Cortex of kidney (tissue), 1 donor: ENCODE data around the gene PPP2R2C.

Source experiments
- DNase-seq: peaks from one replicate; lab custom pipeline; 2025; lab: John Stamatoyannopoulos, UW

PPP2R2C gene

DNA sequence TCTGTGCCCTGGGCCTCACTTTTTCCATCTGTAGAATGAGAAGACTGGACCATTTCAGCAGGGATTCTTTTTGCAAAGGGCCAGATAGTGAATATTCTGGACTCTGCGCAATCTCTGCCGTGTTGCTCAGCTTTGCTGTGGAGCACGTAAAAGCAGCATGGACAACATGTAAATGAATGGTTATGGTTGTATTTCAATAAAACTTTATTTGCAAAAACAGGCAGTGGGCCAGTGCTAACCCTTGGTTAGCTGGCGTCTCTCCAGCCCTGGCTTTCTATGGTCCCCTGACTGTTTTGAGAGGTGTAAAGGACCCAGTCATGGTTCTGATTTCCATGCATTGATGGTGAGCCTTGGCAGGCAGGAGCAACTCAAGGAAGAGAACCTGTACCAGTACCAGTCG lies 184.1 kb downstream of the PPP2R2C start:
- DNase-seq = no peak

DNA sequence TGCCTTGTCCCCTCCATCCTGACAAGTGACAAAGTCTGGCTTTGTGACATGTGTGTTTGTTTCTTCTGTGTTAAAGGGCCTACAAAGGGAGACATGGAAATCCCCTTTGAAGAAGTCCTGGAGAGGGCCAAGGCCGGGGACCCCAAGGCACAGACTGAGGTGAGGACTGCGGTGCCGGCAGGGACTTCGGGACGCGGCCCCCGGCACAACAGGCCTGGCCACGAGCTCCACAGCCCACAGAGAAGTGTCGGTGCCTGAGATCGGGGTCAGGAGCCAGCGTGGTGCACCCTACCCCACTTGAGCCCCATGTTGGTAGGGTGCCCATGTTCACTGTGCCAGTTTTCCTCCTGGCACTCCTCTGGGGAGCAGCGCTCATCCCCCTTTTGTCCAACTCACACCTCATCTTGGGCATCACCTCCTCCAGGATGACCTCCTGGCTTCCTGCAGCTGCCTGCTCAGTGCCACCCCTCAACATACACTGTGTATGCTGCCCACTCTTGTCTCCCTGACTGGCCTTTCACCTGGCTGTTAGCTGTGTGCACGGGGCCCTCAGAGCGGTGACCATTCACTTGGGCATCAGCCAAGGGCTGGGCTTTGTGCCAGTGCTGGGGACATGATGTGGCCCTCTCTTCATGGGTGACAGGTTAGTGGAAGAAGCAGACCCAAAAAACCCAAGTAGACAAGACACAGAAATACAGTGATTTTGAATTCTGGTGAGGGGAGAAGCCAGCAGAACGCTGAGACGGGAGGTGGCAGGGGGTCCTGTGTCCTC lies 185.2 kb downstream of the PPP2R2C start:
- DNase-seq = no peak

DNA sequence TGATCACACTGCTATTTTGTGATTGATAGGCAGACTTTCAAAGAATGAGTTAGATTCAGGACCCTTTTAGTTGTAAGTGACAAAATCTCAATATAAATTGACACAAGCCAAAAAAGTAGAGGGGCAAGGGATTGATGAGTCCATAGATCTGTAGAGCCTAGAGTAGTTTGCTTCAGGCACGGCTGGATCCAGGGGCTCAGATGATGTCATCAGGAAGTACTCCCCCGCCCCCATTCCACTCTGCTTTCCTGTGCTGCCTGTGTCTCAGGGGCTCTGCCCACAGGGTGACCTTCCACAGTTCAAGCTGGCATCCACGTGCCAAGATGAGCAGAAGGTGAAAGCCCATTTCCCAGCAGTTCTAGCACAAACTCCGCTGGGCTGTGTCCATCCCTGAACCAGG lies 189.1 kb downstream of the PPP2R2C start:
- no peak for DNase-seq

DNA sequence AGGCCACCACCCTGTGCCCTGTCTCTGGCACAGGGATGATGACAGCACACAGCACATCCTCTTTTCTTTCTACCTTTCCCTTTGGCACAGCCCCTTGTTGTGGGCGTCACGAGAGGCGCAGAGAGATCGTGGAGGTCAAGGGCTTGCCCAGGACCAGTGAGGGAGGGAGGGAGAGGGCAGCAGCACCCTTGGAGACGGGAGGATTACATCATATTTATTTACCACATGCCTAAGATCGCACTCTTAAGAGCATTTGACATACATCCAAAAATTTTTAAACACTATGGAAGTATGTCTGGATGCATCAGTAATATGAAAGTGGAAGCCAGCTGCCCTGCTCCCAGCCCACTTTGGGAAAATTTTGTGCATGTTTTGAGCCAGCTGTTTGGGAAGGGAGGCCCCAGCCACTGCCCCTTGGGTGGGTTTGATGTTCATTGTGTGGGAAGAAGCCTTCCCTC lies 190.1 kb downstream of the PPP2R2C start:
- DNase-seq = no peak

GRCh38 chr4:6281436-6282313 lies 190.7 kb downstream of the PPP2R2C start:
- DNase-seq = no peak

DNA sequence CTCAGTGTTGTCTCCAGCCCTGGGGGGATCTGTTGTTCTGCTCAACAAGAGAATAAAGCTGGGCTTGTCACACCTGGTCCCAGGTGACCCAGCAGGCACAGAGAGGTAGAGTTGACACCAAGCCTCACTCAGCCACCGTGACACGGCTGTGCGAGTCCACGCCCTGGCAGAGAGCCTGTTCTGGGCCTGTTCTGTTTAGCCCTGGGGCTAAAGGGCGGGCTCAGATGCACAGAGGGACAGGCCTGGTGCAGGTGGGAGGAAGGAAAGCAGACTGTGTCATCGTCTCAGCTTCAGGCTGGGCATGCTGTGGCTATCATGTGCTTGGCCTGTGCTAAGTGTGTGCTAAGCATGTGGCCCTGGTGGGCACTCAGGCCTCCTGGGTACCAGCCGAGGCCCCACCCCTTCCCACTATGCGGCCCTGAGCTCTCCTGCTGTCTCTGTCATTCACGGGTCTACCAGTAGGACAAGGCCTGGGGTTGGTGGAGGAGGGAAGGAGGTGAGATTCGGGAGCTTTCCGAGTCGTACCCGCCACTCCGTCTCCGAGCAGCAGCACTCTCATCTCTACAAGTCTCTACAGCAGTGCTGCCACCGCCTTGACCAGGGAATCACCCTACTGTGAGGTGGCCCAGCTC lies 191.9 kb downstream of the PPP2R2C start:
- DNase-seq = no peak

- no peak for DNase-seq
Observed at GRCh38 chr4:6279582-6280289, 192.7 kb downstream of the PPP2R2C start.

DNA sequence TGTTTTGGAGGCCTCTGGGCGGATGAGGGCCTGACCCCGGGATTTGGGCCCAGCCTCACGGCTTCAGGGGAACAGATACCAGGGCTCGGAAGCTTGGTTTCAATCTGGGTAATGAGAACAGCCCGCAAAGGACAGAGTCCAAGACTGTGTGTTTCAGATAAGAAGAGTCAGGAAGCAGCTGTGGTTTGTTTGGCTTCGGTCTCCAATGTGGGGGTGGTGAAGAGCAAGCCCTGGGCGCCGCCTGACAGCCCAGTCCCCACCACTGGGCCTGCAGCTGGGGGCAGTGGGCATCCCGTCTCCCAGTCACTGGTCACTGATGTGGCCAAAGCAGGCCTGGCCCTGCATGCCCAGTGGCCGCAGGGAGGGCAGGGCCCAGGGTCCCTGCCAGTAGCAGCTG lies 193.6 kb downstream of the PPP2R2C start:
- no peak for DNase-seq

GRCh38 chr4:6277935-6278800 lies 194.2 kb downstream of the PPP2R2C start:
- DNase-seq = no peak

GRCh38 chr4:6277139-6277802 lies 195.1 kb downstream of the PPP2R2C start:
- DNase-seq = no peak

- no peak for DNase-seq
Observed at GRCh38 chr4:6275898-6276806, 196.3 kb downstream of the PPP2R2C start.

- DNase-seq = no peak
Observed at GRCh38 chr4:6275351-6275750, 197.1 kb downstream of the PPP2R2C start.

GRCh38 chr4:6273661-6273990 lies 198.8 kb downstream of the PPP2R2C start:
- no peak for DNase-seq

DNA sequence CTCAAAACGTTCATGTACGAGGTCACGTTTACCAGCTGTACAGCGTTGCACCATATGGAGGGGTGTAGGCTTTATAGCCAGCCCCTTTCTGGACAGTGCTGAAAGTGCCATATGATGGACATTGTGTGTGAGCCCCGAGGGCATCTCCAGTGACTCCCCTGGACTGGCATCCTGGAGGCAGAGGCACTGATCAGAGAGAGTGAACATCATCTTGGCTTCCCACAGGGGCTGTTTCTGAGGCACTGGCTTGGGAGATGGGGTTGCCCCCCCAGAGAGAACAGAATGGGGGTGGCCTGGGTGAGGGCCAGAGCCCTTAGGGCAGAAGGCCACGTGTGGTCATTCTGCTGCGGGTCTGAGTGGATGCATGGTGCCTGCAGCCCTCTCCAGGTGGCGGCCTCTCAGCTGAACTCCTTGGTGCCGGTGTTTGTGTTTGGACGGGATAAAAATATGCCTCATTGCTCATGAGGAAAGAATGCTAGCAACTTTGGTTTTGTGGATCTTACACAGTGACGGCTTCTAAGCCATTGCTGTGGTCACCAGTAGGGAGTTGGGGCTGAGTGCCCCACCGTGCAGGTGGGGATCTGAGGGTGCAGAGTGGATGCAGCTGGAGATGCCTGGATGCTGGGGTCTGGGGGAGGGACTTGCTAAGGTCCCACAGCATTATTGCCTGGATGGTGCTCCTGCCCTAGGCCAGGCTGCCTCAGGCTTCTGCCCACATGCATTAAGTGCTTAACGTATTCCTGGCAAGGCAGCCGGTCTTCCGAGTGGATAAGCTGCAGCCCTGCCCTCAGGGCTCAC lies 199.4 kb downstream of the PPP2R2C start:
- DNase-seq = no peak

- no peak for DNase-seq
Observed at GRCh38 chr4:6271701-6272465, 200.5 kb downstream of the PPP2R2C start.

- DNase-seq = no peak
Observed at GRCh38 chr4:6271206-6271605, 201.2 kb downstream of the PPP2R2C start.

- no peak for DNase-seq
Observed at GRCh38 chr4:6270636-6271121, 201.7 kb downstream of the PPP2R2C start.
